Muscle layer of duodenum (tissue), 2 donors: ENCODE measurements around the gene CHMP1B.

Source experiments
- H3K27ac ChIP-seq: one replicate; pipeline ENCODE4 v1.7.0; 2013; ENCODE audit warnings: mild to moderate bottlenecking, low read length
- H3K27me3 ChIP-seq: one replicate; pipeline ENCODE4 v1.7.0; 2013; ENCODE audit warnings: low read depth, mild to moderate bottlenecking, control low read depth, low read length
- H3K36me3 ChIP-seq, 2 donors: one replicate each; pipeline ENCODE4 v1.7.0; 2013; ENCODE audit warnings: low read length in 2 of 2, control low read depth in 1 of 2, mild to moderate bottlenecking in 1 of 2; ENCODE audit not compliant: insufficient read depth in 2 of 2, control insufficient read depth in 1 of 2
- H3K4me1 ChIP-seq, 2 donors: one replicate each; pipeline ENCODE4 v1.7.0; 2013; ENCODE audit warnings: low read length in 2 of 2, mild to moderate bottlenecking in 2 of 2, control low read depth in 1 of 2, moderate library complexity in 1 of 2; ENCODE audit not compliant: insufficient read depth in 2 of 2, control insufficient read depth in 1 of 2
- H3K4me3 ChIP-seq, 2 donors: one replicate each; pipeline ENCODE4 v1.7.0; 2013; ENCODE audit warnings: low read length in 2 of 2, low read depth in 1 of 2, mild to moderate bottlenecking in 1 of 2
- H3K9me3 ChIP-seq, 2 donors: one replicate each; pipeline ENCODE4 v1.7.0; 2013; ENCODE audit warnings: low read length in 2 of 2, control low read depth in 1 of 2, mild to moderate bottlenecking in 1 of 2; ENCODE audit not compliant: control insufficient read depth in 1 of 2
- donor health status: healthy.

Gene CHMP1B

GRCh38 chr18:11851146-11851805 lies at the start of gene CHMP1B:
CHMP1B (plus strand) TSS chr18:11851413; CDS start chr18:11851512, 99 bp downstream.
- H3K36me3 ChIP-seq = peaks cover 0 to 17% of the 10 kb centered on the region in 2 donors
- H3K4me3 ChIP-seq = peak within 1 kb of the TSS; percentile 87 to 99
- H3K4me1 ChIP-seq = peaks cover 14 to 26% of the 10 kb centered on the region in 2 donors
- peak within 1 kb of the TSS; percentile 99 for H3K27ac ChIP-seq
- H3K9me3 ChIP-seq = no peaks in the 10 kb centered on the region
- H3K27me3 ChIP-seq = no peaks in the 10 kb centered on the region

GRCh38 chr18:11801573-11801972 lies 49.6 kb upstream of the CHMP1B start:
- no peaks in the 10 kb centered on the region for H3K36me3 ChIP-seq
- H3K4me3 ChIP-seq = no peak overlapping the region
- no peaks in the 10 kb centered on the region for H3K4me1 ChIP-seq
- no peak overlapping the region for H3K27ac ChIP-seq
- no peaks in the 10 kb centered on the region for H3K9me3 ChIP-seq
- H3K27me3 ChIP-seq = no peaks in the 10 kb centered on the region

- Histone ChIP-seq H3K36me3 (no peaks in the 10 kb centered on the region), H3K9me3 (no peaks in the 10 kb centered on the region), H3K27me3 (no peaks in the 10 kb centered on the region), H3K4me3 (no peak overlapping the region), H3K4me1 (no peaks in the 10 kb centered on the region), H3K27ac (no peak overlapping the region)
Observed at GRCh38 chr18:11802158-11802557, 49.1 kb upstream of the CHMP1B start.

- no peaks in the 10 kb centered on the region for H3K27me3 ChIP-seq
- H3K36me3 ChIP-seq = no peaks in the 10 kb centered on the region
Observed at GRCh38 chr18:11802586-11802985, 48.6 kb upstream of the CHMP1B start.

GRCh38 chr18:11807233-11807632 lies 44.0 kb upstream of the CHMP1B start:
- no peaks in the 10 kb centered on the region for H3K27me3 ChIP-seq
- no peak overlapping the region for H3K27ac ChIP-seq
- no peaks in the 10 kb centered on the region for H3K9me3 ChIP-seq
- no peaks in the 10 kb centered on the region for H3K36me3 ChIP-seq
- no peaks in the 10 kb centered on the region for H3K4me1 ChIP-seq
- no peak overlapping the region for H3K4me3 ChIP-seq

More at GRCh38 chr18:11802586-11802985, 48.6 kb upstream of the CHMP1B start:
- H3K4me1 ChIP-seq = no peaks in the 10 kb centered on the region
- no peaks in the 10 kb centered on the region for H3K9me3 ChIP-seq
- no peak overlapping the region for H3K27ac ChIP-seq
- H3K4me3 ChIP-seq = no peak overlapping the region

GRCh38 chr18:11808001-11808855 lies 43.0 kb upstream of the CHMP1B start:
- Histone ChIP-seq H3K36me3 (no peaks in the 10 kb centered on the region), H3K27me3 (no peaks in the 10 kb centered on the region), H3K27ac (no peak overlapping the region), H3K9me3 (no peaks in the 10 kb centered on the region), H3K4me1 (no peaks in the 10 kb centered on the region), H3K4me3 (no peak overlapping the region)

- H3K27me3 ChIP-seq = no peaks in the 10 kb centered on the region
- no peaks in the 10 kb centered on the region for H3K36me3 ChIP-seq
- H3K27ac ChIP-seq = no peak overlapping the region
- no peaks in the 10 kb centered on the region for H3K9me3 ChIP-seq
- no peaks in the 10 kb centered on the region for H3K4me1 ChIP-seq
- no peak overlapping the region for H3K4me3 ChIP-seq
Observed at GRCh38 chr18:11809895-11810294, 41.3 kb upstream of the CHMP1B start.

GRCh38 chr18:11810379-11810778 lies 40.8 kb upstream of the CHMP1B start:
- no peak overlapping the region for H3K27ac ChIP-seq
- no peak overlapping the region for H3K4me3 ChIP-seq
- H3K4me1 ChIP-seq = no peaks in the 10 kb centered on the region
- no peaks in the 10 kb centered on the region for H3K36me3 ChIP-seq
- H3K9me3 ChIP-seq = no peaks in the 10 kb centered on the region
- H3K27me3 ChIP-seq = no peaks in the 10 kb centered on the region

GRCh38 chr18:11811009-11811408 lies 40.2 kb upstream of the CHMP1B start:
- Histone ChIP-seq H3K4me3 (no peak overlapping the region), H3K4me1 (no peaks in the 10 kb centered on the region), H3K36me3 (no peaks in the 10 kb centered on the region), H3K9me3 (no peaks in the 10 kb centered on the region), H3K27ac (no peak overlapping the region), H3K27me3 (no peaks in the 10 kb centered on the region)

GRCh38 chr18:11817229-11817628 lies 34.0 kb upstream of the CHMP1B start:
- H3K27me3 ChIP-seq = no peaks in the 10 kb centered on the region
- peaks cover 0 to 3% of the 10 kb centered on the region in 2 donors for H3K9me3 ChIP-seq
- no peak overlapping the region for H3K4me3 ChIP-seq
- no peaks in the 10 kb centered on the region for H3K4me1 ChIP-seq
- no peaks in the 10 kb centered on the region for H3K36me3 ChIP-seq
- no peak overlapping the region for H3K27ac ChIP-seq

- H3K4me1 ChIP-seq = no peaks in the 10 kb centered on the region
- H3K4me3 ChIP-seq = no peak overlapping the region
- H3K9me3 ChIP-seq = peaks cover 0 to 3% of the 10 kb centered on the region in 2 donors
Observed at GRCh38 chr18:11818486-11819203, 32.6 kb upstream of the CHMP1B start.

More at GRCh38 chr18:11818486-11819203, 32.6 kb upstream of the CHMP1B start:
- Histone ChIP-seq H3K27me3 (no peaks in the 10 kb centered on the region), H3K36me3 (no peaks in the 10 kb centered on the region), H3K27ac (no peak overlapping the region)
